GM23248 (cell line): Measurements from ENCODE around the gene CD163L1. TPM values are rescaled to one million over a fixed set of nuclear protein-coding genes. Genes with fewer than 3 reads are reported as not detected.

Experiments
- DNase-seq: peaks from one replicate; pipeline ENCODE4 v3.0.0-alpha.2; 2015
- H2AFZ ChIP-seq: fragments of 200-600 bp; sonication (generic); 2 replicates; pipeline ENCODE4 v1.6.1; 2016; ENCODE audit warnings: antibody characterized with exemption
- H3F3A ChIP-seq: fragments of 200-600 bp; sonication (generic); 2 replicates; pipeline ENCODE4 v1.6.1; 2016; ENCODE audit warnings: mild to moderate bottlenecking, antibody characterized with exemption, mixed run types; ENCODE audit not compliant: insufficient read depth
- H3K27ac ChIP-seq: fragments of 200-600 bp; sonication (generic); 2 replicates; pipeline ENCODE4 v1.5.1; 2016; ENCODE audit warnings: mild to moderate bottlenecking
- H3K27me3 ChIP-seq: fragments of 200-600 bp; sonication (generic); replicated peaks from 2 replicates; pipeline ENCODE4 v1.6.1; 2016; ENCODE audit warnings: mild to moderate bottlenecking; ENCODE audit not compliant: insufficient read depth
- H3K36me3 ChIP-seq: fragments of 200-600 bp; sonication (generic); 2 replicates; pipeline ENCODE4 v1.6.1; 2016; ENCODE audit warnings: low read depth, mild to moderate bottlenecking
- H3K4me1 ChIP-seq: fragments of 200-600 bp; sonication (generic); 2 replicates; pipeline ENCODE4 v1.6.1; 2016; ENCODE audit warnings: mild to moderate bottlenecking; ENCODE audit not compliant: insufficient read depth
- H3K4me2 ChIP-seq: fragments of 200-600 bp; sonication (generic); one replicate; pipeline ENCODE4 v1.6.1; 2016; ENCODE audit warnings: mild to moderate bottlenecking; ENCODE audit not compliant: unreplicated experiment
- H3K4me3 ChIP-seq: fragments of 200-600 bp; sonication (generic); 2 replicates; pipeline ENCODE4 v1.5.1; 2016; ENCODE audit warnings: mild to moderate bottlenecking
- H3K79me2 ChIP-seq: fragments of 200-600 bp; sonication (generic); 2 replicates; pipeline ENCODE4 v1.6.1; 2016; ENCODE audit warnings: mild to moderate bottlenecking; ENCODE audit not compliant: insufficient read depth
- H3K9ac ChIP-seq: fragments of 200-600 bp; sonication (generic); 2 replicates; pipeline ENCODE4 v1.6.1; 2016; ENCODE audit warnings: mild to moderate bottlenecking
- H3K9me2 ChIP-seq: fragments of 200-600 bp; sonication (generic); 2 replicates; pipeline ENCODE4 v1.6.1; 2016; ENCODE audit warnings: mixed run types, mild to moderate bottlenecking, moderate library complexity; ENCODE audit not compliant: insufficient read depth
- H3K9me3 ChIP-seq: fragments of 200-600 bp; sonication (generic); one replicate; pipeline ENCODE4 v1.6.1; 2017; ENCODE audit warnings: low read depth
- H4K20me1 ChIP-seq: fragments of 200-600 bp; sonication (generic); 2 replicates; pipeline ENCODE4 v1.6.0; 2016; ENCODE audit not compliant: insufficient read depth
- EZH2 ChIP-seq: fragments of 200-600 bp; sonication (generic); IDR thresholded peaks from 2 replicates; pipeline ENCODE4 v1.6.1; 2018; ENCODE audit warnings: antibody characterized with exemption, mild to moderate bottlenecking; ENCODE audit not compliant: insufficient read depth, poor library complexity, severe bottlenecking
- EZH2phosphoT487 ChIP-seq: fragments of 200-600 bp; sonication (generic); IDR thresholded peaks from 2 replicates; pipeline ENCODE4 v1.6.1; 2018; ENCODE audit warnings: antibody characterized with exemption, moderate library complexity, mild to moderate bottlenecking, low read depth; ENCODE audit not compliant: insufficient read depth
- WGBS, 2 experiments: methylation state at CpG; one replicate each; pipeline ENCODE4 v1.1.6; 2015 to 2017; ENCODE audit warnings: low lambda C conversion rate in 2 of 2, low coverage in 1 of 2; ENCODE audit errors: missing lambda C conversion rate in 2 of 2; 5-methylcytosine and 5-hydroxymethylcytosine counted together
- in situ Hi-C: fragments of 300-500 bp; cut with MboI; formaldehyde crosslinking; loops from 2 replicates; pipeline ENCODE4 v1.15.0; 2020
- polyA plus RNA-seq: library from polyadenylated mRNA; unstranded; fragments of >200 nt; fragmentation: Nextera tagmentation; extraction: Ambion mirVana; gene quantifications from 2 replicates; pipeline ENCODE4 v1.2.1, GENCODE V29; 2016
- total RNA-seq: library from RNA; depleted of rRNA; stranded (reverse); fragments of >200 nt; shearing (Covaris generic); gene quantifications from 2 replicates; pipeline ENCODE4 v1.2.3, GENCODE V29; 2014

Gene CD163L1
- total and polyA plus RNA-seq, 2 experiments from 2014 or later: 0.43 to 2.5 TPM

GRCh38 chr12:7451756-7452155 is 7.8 kb upstream of the CD163L1 start:
- no peak for TF ChIP-seq EZH2phosphoT487
- TF ChIP-seq EZH2: no peak
- Histone ChIP-seq H3K36me3 (no peaks in the 10 kb centered on the region), H3K4me1 (no peaks in the 10 kb centered on the region), H3K79me2 (no peaks in the 10 kb centered on the region), H3K9me3 (no peaks in the 10 kb centered on the region), H3K4me3 (no peak overlapping the region), H4K20me1 (no peaks in the 10 kb centered on the region), H3K9me2 (no peaks in the 10 kb centered on the region), H3K4me2 (no peak overlapping the region), H3K27me3 (no peaks in the 10 kb centered on the region), H3K27ac (no peak overlapping the region), H3F3A (no peaks in the 10 kb centered on the region), H3K9ac (no peak overlapping the region), H2AFZ (no peak overlapping the region)
- 21 to 25% methylated on average over 3 of the region's 3 CpGs for WGBS, 2 experiments
- no peak for DNase-seq
- in situ Hi-C loops: no loop called here

- Histone ChIP-seq H4K20me1 (no peaks in the 10 kb centered on the region), H3K4me2 (no peak overlapping the region), H3F3A (no peaks in the 10 kb centered on the region), H3K4me1 (no peaks in the 10 kb centered on the region), H3K79me2 (no peaks in the 10 kb centered on the region), H3K4me3 (no peak overlapping the region), H3K27me3 (no peaks in the 10 kb centered on the region), H3K9ac (no peak overlapping the region), H3K9me2 (no peaks in the 10 kb centered on the region), H3K9me3 (no peaks in the 10 kb centered on the region), H2AFZ (no peak overlapping the region), H3K27ac (no peak overlapping the region), H3K36me3 (no peaks in the 10 kb centered on the region)
- TF ChIP-seq EZH2: no peak
- 58 to 63% methylated on average over 7 of the region's 7 CpGs for WGBS, 2 experiments
- DNase-seq: no peak
- in situ Hi-C loops: no loop called here
Observed at GRCh38 chr12:7450667-7451066, 6.7 kb upstream of the CD163L1 start.

DNA sequence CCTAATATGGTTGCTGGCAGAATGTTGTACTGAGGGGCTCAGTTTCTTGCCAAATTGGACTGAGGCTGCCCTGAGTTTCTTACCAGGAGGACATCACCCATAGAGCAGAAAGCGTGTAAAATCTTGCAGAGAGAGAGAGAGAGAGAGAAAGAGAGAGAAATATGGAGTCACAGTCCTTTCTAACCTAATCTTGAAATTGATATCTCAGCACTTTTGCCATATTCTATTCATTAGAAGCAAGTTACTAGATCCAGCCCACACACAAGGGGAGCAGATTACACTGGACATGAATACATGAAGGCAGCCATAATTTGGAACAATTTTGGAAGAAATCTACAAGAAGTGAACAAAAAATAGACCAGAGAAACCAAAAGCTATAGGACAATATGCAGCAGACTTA is 4.1 kb upstream of the CD163L1 start:
- Histone ChIP-seq H3F3A (no peaks in the 10 kb centered on the region), H3K4me3 (no peak overlapping the region), H3K79me2 (no peaks in the 10 kb centered on the region), H4K20me1 (no peaks in the 10 kb centered on the region), H3K9me3 (no peaks in the 10 kb centered on the region), H3K9me2 (no peaks in the 10 kb centered on the region), H3K4me1 (no peaks in the 10 kb centered on the region), H2AFZ (no peak overlapping the region), H3K36me3 (no peaks in the 10 kb centered on the region), H3K4me2 (no peak overlapping the region), H3K27me3 (no peaks in the 10 kb centered on the region), H3K27ac (no peak overlapping the region), H3K9ac (no peak overlapping the region)
- no peak for DNase-seq
- in situ Hi-C loops: no loop called here
- WGBS, 2 experiments: 31 to 35% methylated on average over 1 of the region's 1 CpG
- no peak for TF ChIP-seq EZH2
- no peak for TF ChIP-seq EZH2phosphoT487

GRCh38 chr12:7444537-7444936 is 584 bp upstream of the CD163L1 start:
- 38 to 42% methylated on average over 4 of the region's 4 CpGs for WGBS, 2 experiments
- H3K27me3 ChIP-seq: no peaks in the 10 kb centered on the region
- no peaks in the 10 kb centered on the region for H4K20me1 ChIP-seq
- in situ Hi-C loops: no loop called here
- H3K9ac ChIP-seq: no peak overlapping the region
- no peaks in the 10 kb centered on the region for H3K9me3 ChIP-seq
- H3K4me1 ChIP-seq: no peaks in the 10 kb centered on the region
- TF ChIP-seq EZH2 (no peak), EZH2phosphoT487 (no peak)
- H3K9me2 ChIP-seq: no peaks in the 10 kb centered on the region
- H3K27ac ChIP-seq: no peak overlapping the region
- no peaks in the 10 kb centered on the region; the same call in 1 of the 2 replicates for H3F3A ChIP-seq
- H3K36me3 ChIP-seq: no peaks in the 10 kb centered on the region
- no peak overlapping the region for H3K4me3 ChIP-seq
- H3K79me2 ChIP-seq: no peaks in the 10 kb centered on the region
- DNase-seq: no peak
- no peak overlapping the region for H3K4me2 ChIP-seq
- H2AFZ ChIP-seq: no peak overlapping the region

GRCh38 chr12:7441216-7441615 is 2.7 kb downstream of the CD163L1 start:
- no peaks in the 10 kb centered on the region for H3K27me3 ChIP-seq
- H3K9me2 ChIP-seq: no peaks in the 10 kb centered on the region
- in situ Hi-C loops: no loop called here
- no peak overlapping the region for H3K9ac ChIP-seq
- no peak for TF ChIP-seq EZH2
- TF ChIP-seq EZH2phosphoT487: no peak
- no peaks in the 10 kb centered on the region for H3K9me3 ChIP-seq
- 75 to 88% methylated on average over 1 of the region's 1 CpG for whole genome bisulfite sequencing, 2 experiments
- no peak overlapping the region for H2AFZ ChIP-seq
- no peaks in the 10 kb centered on the region for H3K36me3 ChIP-seq
- no peak overlapping the region for H3K27ac ChIP-seq
- no peak overlapping the region for H3K4me2 ChIP-seq
- H3K79me2 ChIP-seq: no peaks in the 10 kb centered on the region
- H3F3A ChIP-seq: peaks cover 4% of the 10 kb centered on the region; the same call in 1 of the 2 replicates
- no peaks in the 10 kb centered on the region for H4K20me1 ChIP-seq
- peak; percentile 5 for DNase-seq
- no peaks in the 10 kb centered on the region for H3K4me1 ChIP-seq
- H3K4me3 ChIP-seq: no peak overlapping the region
